K562 (cell line): Measurements from ENCODE around the gene MAML3. TPM values are rescaled to one million over a fixed set of nuclear protein-coding genes. Genes with fewer than 3 reads are reported as not detected.

Source experiments
- ASH1L ChIP-seq: fragments of 450-650 bp; IDR thresholded peaks from 2 replicates; pipeline ENCODE4 v1.6.1; 2018; ENCODE audit warnings: borderline replicate concordance, mild to moderate bottlenecking, low read depth; ENCODE audit not compliant: partially characterized antibody
- CBFA2T2 ChIP-seq: fragments of 450-650 bp; conservative IDR thresholded peaks from 2 replicates; pipeline ENCODE4 v1.6.1; 2017; ENCODE audit warnings: mild to moderate bottlenecking
- CEBPZ ChIP-seq: fragments of 150-350 bp; IDR thresholded peaks from 2 replicates; pipeline ENCODE4 v1.6.1; 2014; ENCODE audit warnings: low read depth, mild to moderate bottlenecking, low read length, borderline replicate concordance
- EZH2 ChIP-seq: IDR thresholded peaks from 2 replicates; pipeline ENCODE4 v1.6.1; 2012; ENCODE audit warnings: low read depth, mild to moderate bottlenecking, inconsistent platforms, low read length, borderline replicate concordance
- KLF16 ChIP-seq: IDR thresholded peaks from 2 replicates; pipeline ENCODE4 v1.6.1; 2016; ENCODE audit warnings: antibody characterized with exemption
- NFATC3 ChIP-seq: fragments of 450-650 bp; IDR thresholded peaks from 2 replicates; pipeline ENCODE4 v1.6.1; 2017; ENCODE audit warnings: mild to moderate bottlenecking
- PREB ChIP-seq: sonication (generic); formaldehyde crosslinking; IDR thresholded peaks from 2 replicates; pipeline ENCODE4 v1.8.1; 2023; ENCODE audit warnings: mild to moderate bottlenecking, missing genetic modification reagents
- PTBP1 ChIP-seq: fragments of 200-400 bp; formaldehyde crosslinking; IDR thresholded peaks from 2 replicates; pipeline ENCODE4 v1.6.1; 2017; ENCODE audit warnings: low read depth, low read length
- SAFB ChIP-seq: fragments of 200-400 bp; formaldehyde crosslinking; IDR thresholded peaks from 2 replicates; pipeline ENCODE4 v1.6.1; 2017; ENCODE audit warnings: low read depth, low read length, borderline replicate concordance
- SIN3B ChIP-seq: fragments of 450-650 bp; IDR thresholded peaks from 2 replicates; pipeline ENCODE4 v1.6.1; 2017; ENCODE audit warnings: low read depth, mild to moderate bottlenecking, moderate library complexity
- SOX6 ChIP-seq: fragments of 450-650 bp; IDR thresholded peaks from 2 replicates; pipeline ENCODE4 v1.6.1; 2014; ENCODE audit warnings: mild to moderate bottlenecking
- SRSF1 ChIP-seq: fragments of 200-400 bp; formaldehyde crosslinking; IDR thresholded peaks from 2 replicates; pipeline ENCODE4 v1.6.1; 2017; ENCODE audit warnings: mild to moderate bottlenecking, low read depth, low read length, moderate library complexity
- STAT5A ChIP-seq: IDR thresholded peaks from 2 replicates; pipeline ENCODE4 v1.6.1; 2012; ENCODE audit warnings: low read length, inconsistent platforms, borderline replicate concordance
- TAL1 ChIP-seq: fragments of 450-650 bp; IDR thresholded peaks from 2 replicates; pipeline ENCODE4 v1.6.1; 2016; ENCODE audit warnings: mild to moderate bottlenecking
- TFAP4 ChIP-seq: sonication (generic); formaldehyde crosslinking; IDR thresholded peaks from 2 replicates; pipeline ENCODE4 v1.8.0; 2022; ENCODE audit warnings: missing genetic modification reagents, mild to moderate bottlenecking, moderate library complexity, borderline replicate concordance
- UBTF ChIP-seq, 2 experiments: IDR thresholded peaks; 2 replicates each; pipeline ENCODE4 v1.6.1; 2012; ENCODE audit warnings: improper control_type of control experiment in 2 of 2, low read depth in 2 of 2, low read length in 2 of 2, borderline replicate concordance in 1 of 2
- ZHX1 ChIP-seq: fragments of 150-350 bp; conservative IDR thresholded peaks from 2 replicates; pipeline ENCODE4 v1.6.1; 2014; ENCODE audit warnings: low read length
- polyA plus RNA-seq, 8 experiments: library from polyadenylated mRNA; depleted of rRNA in 4 of 8; stranded (reverse) in 5 of 8; unstranded in 3 of 8; fragments of >200 nt; fragmentation: Nextera tagmentation in 2 of 8; fragmentation: Illumina TruSeq in 1 of 8; extraction: Ambion mirVana in 2 of 8; extraction: Trizol in 1 of 8; gene quantifications; 2 replicates each; pipeline versions ENCODE4 v1.2.1 to v1.2.3, GENCODE V29; 2011 to 2014; ENCODE audit warnings: inconsistent platforms in 1 of 8, missing spikeins in 1 of 8
- total RNA-seq, 7 experiments: library from RNA; depleted of rRNA in 6 of 7; stranded (reverse); fragments of >200 nt in 6 of 7; fragmentation: Illumina TruSeq in 2 of 7; extraction: Trizol in 2 of 7; gene quantifications; 2 replicates each; pipeline versions ENCODE4 v1.2.1 to v1.2.3, GENCODE V29; 2011 to 2021; ENCODE audit warnings: low replicate concordance in 1 of 7

MAML3 gene
- total and polyA plus RNA-seq, 9 of the 15 experiments (the other 6 are each of a cell fraction or from before 2014, with no cell fraction given), result 0.01 to 0.55 (median 0.25) TPM

- TF ChIP-seq UBTF (IDR thresholded peaks at IDR 0.05; ENCODE audit: borderline replicate concordance in 1 of 2, low read depth in 2 of 2, low read length in 2 of 2), result no peak
- peak; percentile 54; the same call in 1 of the 2 replicates for TF ChIP-seq KLF16
- TF ChIP-seq CEBPZ, result no peak
- no peak for TF ChIP-seq SRSF1
- no peak for TF ChIP-seq PREB (CRISPR knock-in tag)
- no peak for TF ChIP-seq NFATC3
- TF ChIP-seq EZH2, result no peak
- TF ChIP-seq STAT5A, result peak; percentile 23; the same call in 1 of the 2 replicates
- TF ChIP-seq TFAP4, result 0 out of 2 replicates have a peak, but pooled peaks have one; percentile 17
- TF ChIP-seq ZHX1, result no peak
- TF ChIP-seq ASH1L, result no peak
- no peak for TF ChIP-seq SIN3B
- TF ChIP-seq SAFB, result no peak
- peak; percentile 91 for TF ChIP-seq SOX6
- TF ChIP-seq TAL1, result peak; percentile 81
- TF ChIP-seq CBFA2T2, result peak; percentile 69
- TF ChIP-seq PTBP1, result no peak
Measured at GRCh38 chr4:139841464-139842195, 312.4 kb downstream of the MAML3 start (continued).
